ENCODE measurements around the gene SLC7A8. TPM values are rescaled to one million over a fixed set of nuclear protein-coding genes. Genes with fewer than 3 reads are reported as not detected.

Gene SLC7A8
- total and polyA plus RNA-seq, 2 experiments from 2014 or later: 117 to 124 TPM

GRCh38 chr14:23143911-23144310 is 39.5 kb downstream of the SLC7A8 start:
- Mint-ChIP-seq H3K9me3 (no peaks in the 10 kb centered on the region; the same call in 2 of the 3 replicates), H3K4me3 (no peak overlapping the region), H3K4me1 (peaks cover 7% of the 10 kb centered on the region), H3K36me3 (ENCODE audit: low read depth) (peaks cover 65% of the 10 kb centered on the region), H3K27ac (no peak overlapping the region), H3K27me3 (ENCODE audit: insufficient read depth, low read depth, poor library complexity) (peaks cover 4% of the 10 kb centered on the region)
- no peak for TF ChIP-seq CREB1 (CRISPR knock-in tag; IDR thresholded peaks at IDR 0.05; ENCODE audit: low read depth)
- no peak overlapping the region for H3K4me2 ChIP-seq
- H3K4me3 ChIP-seq: no peak overlapping the region
- H3F3A ChIP-seq (replicated peaks; ENCODE audit: low read depth): 0 out of 2 replicates have a peak, but pooled peaks cover 3% of the 10 kb centered on the region
- no peaks in the 10 kb centered on the region for H3K27me3 ChIP-seq (ENCODE audit: insufficient read depth)
- no peak overlapping the region for H3K27ac ChIP-seq (ENCODE audit: low read depth)
- H3K9me2 ChIP-seq (ENCODE audit: insufficient read depth): peaks cover 6% of the 10 kb centered on the region; the same call in 1 of the 2 replicates
- H2AFZ ChIP-seq: no peak overlapping the region
- H3K79me2 ChIP-seq (replicated peaks; ENCODE audit: insufficient read depth): no peaks in the 10 kb centered on the region
- H4K20me1 ChIP-seq (replicated peaks; ENCODE audit: insufficient read depth): no peaks in the 10 kb centered on the region
- no peaks in the 10 kb centered on the region for H3K4me1 ChIP-seq (ENCODE audit: insufficient read depth)
- peaks cover 40% of the 10 kb centered on the region for H3K36me3 ChIP-seq (ENCODE audit: insufficient read depth)
- no peak for DNase-seq (ENCODE audit: low spot score)
- ATAC-seq: no peak

GRCh38 chr14:23142826-23143225 is 40.6 kb downstream of the SLC7A8 start:
- Mint-ChIP-seq H3K4me3 (no peak overlapping the region), H3K9me3 (no peaks in the 10 kb centered on the region), H3K36me3 (ENCODE audit: low read depth) (peaks cover 64% of the 10 kb centered on the region), H3K27me3 (ENCODE audit: insufficient read depth, low read depth, poor library complexity) (peaks cover 2% of the 10 kb centered on the region), H3K27ac (no peak overlapping the region), H3K4me1 (peaks cover 7% of the 10 kb centered on the region)
- Histone ChIP-seq H3K9me2 (ENCODE audit: insufficient read depth) (peaks cover 6% of the 10 kb centered on the region; the same call in 1 of the 2 replicates), H3K79me2 (replicated peaks; ENCODE audit: insufficient read depth) (no peaks in the 10 kb centered on the region), H2AFZ (no peak overlapping the region), H4K20me1 (replicated peaks; ENCODE audit: insufficient read depth) (peaks cover 3% of the 10 kb centered on the region; the same call in 1 of the 2 replicates), H3K27ac (ENCODE audit: low read depth) (no peak overlapping the region), H3K27me3 (ENCODE audit: insufficient read depth) (no peaks in the 10 kb centered on the region), H3K36me3 (ENCODE audit: insufficient read depth) (peaks cover 33% of the 10 kb centered on the region), H3F3A (replicated peaks; ENCODE audit: low read depth) (0 out of 2 replicates have a peak, but pooled peaks cover 3% of the 10 kb centered on the region), H3K4me2 (no peak overlapping the region), H3K4me1 (ENCODE audit: insufficient read depth) (no peaks in the 10 kb centered on the region), H3K4me3 (no peak overlapping the region)
- DNase-seq (ENCODE audit: low spot score) (no peak), ATAC-seq (no peak)
- TF ChIP-seq NANOG (IDR thresholded peaks at IDR 0.05; ENCODE audit: borderline replicate concordance): no peak
- TF ChIP-seq REST (IDR thresholded peaks at IDR 0.05; ENCODE audit: unreplicated experiment): no peak
- TF ChIP-seq CTCF (conservative IDR thresholded peaks at IDR 0.05; ENCODE audit: low read depth in 2 of 2): no peak
- no peak for TF ChIP-seq CREB1 (CRISPR knock-in tag; IDR thresholded peaks at IDR 0.05; ENCODE audit: low read depth)
- no peak for TF ChIP-seq ZNF462 (CRISPR knock-in tag; IDR thresholded peaks at IDR 0.05)
- TF ChIP-seq ZNF331 (CRISPR knock-in tag; IDR thresholded peaks at IDR 0.05; ENCODE audit: low read depth): no peak
- no peak for TF ChIP-seq ZNF114 (CRISPR knock-in tag; IDR thresholded peaks at IDR 0.05)
- no peak for TF ChIP-seq EZH2 (IDR thresholded peaks at IDR 0.05; ENCODE audit: low read depth, unreplicated experiment)
- no peak for TF ChIP-seq JUNB (IDR thresholded peaks at IDR 0.05; ENCODE audit: unreplicated experiment)
- TF ChIP-seq STAT1 (IDR thresholded peaks at IDR 0.05; ENCODE audit: unreplicated experiment): no peak
- no peak for TF ChIP-seq EZH2phosphoT487 (IDR thresholded peaks at IDR 0.05; ENCODE audit: unreplicated experiment)
